B cell (primary cell): Measurements from ENCODE around the gene RAP1GAP. TPM values are rescaled to one million over a fixed set of nuclear protein-coding genes. Genes with fewer than 3 reads are reported as not detected.

ENCODE experiments used
- ATAC-seq: fragments of 200-7000 bp; cut with Tn5 transposase; one replicate; pipeline ENCODE4 v1.10.0; 2021; ENCODE audit warnings: low read depth, mild to moderate bottlenecking, moderate number of reproducible peaks, moderate library complexity
- CTCF ChIA-PET: fragments of 350-600 bp; sonication (Branson Sonifier 250); formaldehyde crosslinking; loops from one replicate; lab custom pipeline; 2021; ENCODE audit warnings: antibody characterized with exemption, inconsistent platforms; lab: Charles Lee
- POLR2A ChIA-PET: fragments of 350-600 bp; sonication (Branson Sonifier 250); formaldehyde crosslinking; loops from one replicate; lab custom pipeline; 2021; ENCODE audit warnings: antibody characterized with exemption; lab: Charles Lee
- DNase-seq: peaks from one replicate; pipeline ENCODE4 v3.0.0; 2013
- H2AFZ ChIP-seq: 2 replicates; pipeline ENCODE4 v1.6.1; 2012; ENCODE audit warnings: mild to moderate bottlenecking, low read depth, low read length; ENCODE audit not compliant: insufficient read depth, poor library complexity, severe bottlenecking
- H3K27ac ChIP-seq, 2 donors: 1 replicate in 1 of 2; 2 replicates in 1 of 2; pipeline ENCODE4 v1.5.1; 2012 to 2013; ENCODE audit warnings: low read length in 2 of 2, mild to moderate bottlenecking in 2 of 2, moderate library complexity in 1 of 2
- H3K27me3 ChIP-seq, 4 experiments: fragments of 200-600 bp in 1 of 4; sonication (generic) in 1 of 4; replicated peaks in 1 of 4; 1 replicate in 2 of 4; 2 replicates in 2 of 4; pipeline versions ENCODE4 v1.6.1 to v1.7.0; 2013 to 2016; ENCODE audit warnings: low read length in 3 of 4, mild to moderate bottlenecking in 2 of 4, mixed read lengths in 1 of 4, moderate library complexity in 1 of 4; ENCODE audit not compliant: insufficient read depth in 4 of 4, control insufficient read depth in 3 of 4; ENCODE audit errors: control extremely low read depth in 1 of 4
- H3K36me3 ChIP-seq, 2 experiments: replicated peaks in 1 of 2; 1 replicate in 1 of 2; 2 replicates in 1 of 2; pipeline versions ENCODE4 v1.6.1 to v1.7.1; 2013; ENCODE audit warnings: low read length in 1 of 2; ENCODE audit not compliant: insufficient read depth in 2 of 2, control insufficient read depth in 1 of 2; ENCODE audit errors: control extremely low read depth in 1 of 2, extremely low read depth in 1 of 2
- H3K4me1 ChIP-seq, 2 donors: fragments of 200-600 bp in 1 of 2; sonication (generic) in 1 of 2; 1 replicate in 1 of 2; 2 replicates in 1 of 2; pipeline versions ENCODE4 v1.5.1 to v1.6.1; 2013 to 2017; ENCODE audit warnings: low read length in 2 of 2; ENCODE audit not compliant: control insufficient read depth in 2 of 2, insufficient read depth in 2 of 2
- H3K4me2 ChIP-seq: replicated peaks from 2 replicates; pipeline ENCODE3; 2012; ENCODE audit warnings: mild to moderate bottlenecking, low read depth, low read length; ENCODE audit not compliant: poor library complexity, severe bottlenecking
- H3K4me3 ChIP-seq, 5 experiments: fragments of 200-600 bp in 1 of 5; sonication (generic) in 1 of 5; 1 replicate in 3 of 5; 2 replicates in 2 of 5; pipeline versions ENCODE4 v1.5.1 to v1.7.0; 2011 to 2016; ENCODE audit warnings: low read length in 4 of 5, mild to moderate bottlenecking in 4 of 5, low read depth in 2 of 5, control low read depth in 1 of 5, moderate library complexity in 1 of 5; ENCODE audit not compliant: insufficient read depth in 1 of 5; ENCODE audit errors: control extremely low read depth in 1 of 5, extremely low read depth in 1 of 5
- H3K79me2 ChIP-seq: fragments of 200-600 bp; sonication (generic); one replicate; pipeline ENCODE4 v1.6.0; 2016; ENCODE audit warnings: low read length; ENCODE audit not compliant: control insufficient read depth, insufficient read depth
- H3K9ac ChIP-seq: fragments of 200-600 bp; sonication (generic); 2 replicates; pipeline ENCODE4 v1.6.1; 2017; ENCODE audit warnings: mild to moderate bottlenecking, low read length, moderate library complexity
- H3K9me3 ChIP-seq, 3 donors: one replicate each; pipeline versions ENCODE4 v1.6.1 to v1.7.1; 2013; ENCODE audit warnings: low read length in 2 of 3; ENCODE audit not compliant: control insufficient read depth in 2 of 3, insufficient read depth in 1 of 3; ENCODE audit errors: control extremely low read depth in 1 of 3
- H4K20me1 ChIP-seq: 2 replicates; pipeline ENCODE4 v1.6.0; 2012; ENCODE audit warnings: mild to moderate bottlenecking, low read length; ENCODE audit not compliant: insufficient read depth, control insufficient read depth, poor library complexity, severe bottlenecking
- H3K27ac Mint-ChIP-seq: one replicate; pipeline ENCODE4 v1.8.0; 2021; ENCODE audit warnings: mixed read lengths
- H3K27me3 Mint-ChIP-seq: one replicate; pipeline ENCODE4 v1.8.0; 2021; ENCODE audit warnings: mixed read lengths
- H3K4me1 Mint-ChIP-seq: one replicate; pipeline ENCODE4 v1.8.0; 2021; ENCODE audit warnings: mixed read lengths
- H3K4me3 Mint-ChIP-seq: one replicate; pipeline ENCODE4 v1.8.0; 2021; ENCODE audit warnings: mixed read lengths
- H3K9me3 Mint-ChIP-seq: one replicate; pipeline ENCODE4 v1.8.0; 2022; ENCODE audit warnings: mixed read lengths; ENCODE audit not compliant: insufficient read depth
- EZH2 ChIP-seq: IDR thresholded peaks from 2 replicates; pipeline ENCODE4 v1.6.1; 2012; ENCODE audit warnings: borderline replicate concordance, low read depth, mild to moderate bottlenecking, moderate library complexity, low read length; ENCODE audit not compliant: insufficient read depth, poor library complexity, severe bottlenecking
- WGBS: methylation state at CpG from one replicate; pipeline ENCODE4 v1.1.5; 2013; ENCODE audit warnings: missing lambda C conversion rate; ENCODE audit not compliant: insufficient coverage; 5-methylcytosine and 5-hydroxymethylcytosine counted together
- intact Hi-C: fragments of 100-400 bp; cut with micrococcal nuclease; formaldehyde crosslinking; loops from one replicate; pipeline ENCODE4 v1.10.0; 2022
- polyA plus RNA-seq: library from polyadenylated mRNA; depleted of rRNA; stranded (reverse); fragments of >200 nt; gene quantifications from 2 replicates; pipeline ENCODE4 v1.2.3, GENCODE V29; 2012
- total RNA-seq, 2 donors: library from RNA; stranded (reverse); fragments of 120-200 nt in 1 of 2; gene quantifications; 1 replicate in 1 of 2; 2 replicates in 1 of 2; pipeline versions ENCODE4 v1.2.3 to v1.2.4, GENCODE V29; 2013 to 2022
- TF ChIP-seq, protein P1 (sequence below): fragments of 200-600 bp; IDR thresholded peaks from one replicate; pipeline ENCODE4 v1.8.0; 2022; ENCODE audit warnings: antibody characterized with exemption, mild to moderate bottlenecking

RAP1GAP gene
- total and polyA plus RNA-seq, 2 donors (not counting 1 experiment from before 2014, with no cell fraction given), result 0.07 to 0.09 TPM

- H3K27ac Mint-ChIP-seq, result no peak overlapping the region
- CTCF ChIA-PET, result no interaction called here
Measured at GRCh38 chr1:21598417-21598816, 70.7 kb downstream of the RAP1GAP start.

DNA sequence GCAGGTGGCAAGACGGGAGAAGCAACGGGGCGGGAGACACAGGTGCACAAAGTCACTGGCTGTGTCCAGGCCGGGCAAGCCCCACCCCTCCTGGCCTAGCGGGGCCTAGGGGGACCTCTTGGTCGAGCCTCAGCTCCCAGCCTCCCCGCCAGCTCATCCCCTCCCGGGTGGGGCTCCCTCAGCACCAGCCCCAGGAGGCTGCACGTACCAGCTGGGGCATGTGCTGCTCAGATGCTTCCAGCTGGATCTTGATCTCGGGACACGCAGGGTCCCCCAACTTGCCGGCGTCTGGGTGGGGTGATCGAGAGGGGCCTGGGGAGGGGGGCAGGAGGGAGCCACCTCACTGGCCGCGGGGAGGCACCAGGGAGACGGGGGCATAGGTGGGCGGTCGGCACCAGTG lies 71.4 kb downstream of the RAP1GAP start:
- Histone ChIP-seq H4K20me1 (no peaks in the 10 kb centered on the region), H3K4me1 (no peaks in the 10 kb centered on the region), H3K36me3 (no peaks in the 10 kb centered on the region), H2AFZ (no peak overlapping the region), H3K27me3 (no peaks in the 10 kb centered on the region), H3K9me3 (peaks cover 0 to 4% (median 0%) of the 10 kb centered on the region in 3 donors), H3K9ac (no peak overlapping the region), H3K79me2 (no peaks in the 10 kb centered on the region), H3K4me3 (no peak overlapping the region), H3K4me2 (no peak overlapping the region), H3K27ac (no peak overlapping the region)
- Mint-ChIP-seq H3K27ac (no peak overlapping the region), H3K4me1 (no peaks in the 10 kb centered on the region), H3K27me3 (peaks cover 23% of the 10 kb centered on the region), H3K9me3 (no peaks in the 10 kb centered on the region), H3K4me3 (no peak overlapping the region)
- DNase-seq (no peak), ATAC-seq (no peak)
- WGBS, result 71% methylated on average over 9 of the region's 19 CpGs
- POLR2A ChIA-PET, result no interaction called here
- intact Hi-C loops, result no loop called here
- TF ChIP-seq, protein P1, sequence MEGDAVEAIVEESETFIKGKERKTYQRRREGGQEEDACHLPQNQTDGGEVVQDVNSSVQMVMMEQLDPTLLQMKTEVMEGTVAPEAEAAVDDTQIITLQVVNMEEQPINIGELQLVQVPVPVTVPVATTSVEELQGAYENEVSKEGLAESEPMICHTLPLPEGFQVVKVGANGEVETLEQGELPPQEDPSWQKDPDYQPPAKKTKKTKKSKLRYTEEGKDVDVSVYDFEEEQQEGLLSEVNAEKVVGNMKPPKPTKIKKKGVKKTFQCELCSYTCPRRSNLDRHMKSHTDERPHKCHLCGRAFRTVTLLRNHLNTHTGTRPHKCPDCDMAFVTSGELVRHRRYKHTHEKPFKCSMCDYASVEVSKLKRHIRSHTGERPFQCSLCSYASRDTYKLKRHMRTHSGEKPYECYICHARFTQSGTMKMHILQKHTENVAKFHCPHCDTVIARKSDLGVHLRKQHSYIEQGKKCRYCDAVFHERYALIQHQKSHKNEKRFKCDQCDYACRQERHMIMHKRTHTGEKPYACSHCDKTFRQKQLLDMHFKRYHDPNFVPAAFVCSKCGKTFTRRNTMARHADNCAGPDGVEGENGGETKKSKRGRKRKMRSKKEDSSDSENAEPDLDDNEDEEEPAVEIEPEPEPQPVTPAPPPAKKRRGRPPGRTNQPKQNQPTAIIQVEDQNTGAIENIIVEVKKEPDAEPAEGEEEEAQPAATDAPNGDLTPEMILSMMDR, result no peak
- no peak for TF ChIP-seq EZH2
- CTCF ChIA-PET, result no interaction called here

More at GRCh38 chr1:21598417-21598816, 70.7 kb downstream of the RAP1GAP start:
- TF ChIP-seq, protein P1, result no peak
- no peak for TF ChIP-seq EZH2
- DNase-seq (no peak), ATAC-seq (no peak)
- no peaks in the 10 kb centered on the region for H3K27me3 ChIP-seq
- Mint-ChIP-seq H3K27me3 (peaks cover 22% of the 10 kb centered on the region), H3K4me3 (no peak overlapping the region), H3K4me1 (no peaks in the 10 kb centered on the region), H3K9me3 (no peaks in the 10 kb centered on the region)
- 83% methylated on average over 5 of the region's 7 CpGs for WGBS
- H3K27ac ChIP-seq, result no peak overlapping the region
- H3K36me3 ChIP-seq, result no peaks in the 10 kb centered on the region
- no peak overlapping the region for H3K4me2 ChIP-seq
- no peaks in the 10 kb centered on the region for H4K20me1 ChIP-seq
- H3K4me1 ChIP-seq, result no peaks in the 10 kb centered on the region
- H3K9me3 ChIP-seq, result peaks cover 0 to 4% (median 0%) of the 10 kb centered on the region in 3 donors
- intact Hi-C loops, result no loop called here
- no peak overlapping the region for H3K9ac ChIP-seq
- POLR2A ChIA-PET, result no interaction called here
- H3K79me2 ChIP-seq, result no peaks in the 10 kb centered on the region
- H2AFZ ChIP-seq, result no peak overlapping the region
- no peak overlapping the region for H3K4me3 ChIP-seq
